Psoas muscle (tissue), 8 donors: ENCODE measurements around the gene OSBPL8. TPM values are rescaled to one million over a fixed set of nuclear protein-coding genes. Genes with fewer than 3 reads are reported as not detected.

ENCODE experiments used
- ATAC-seq, 4 donors: fragments of 200-7000 bp; cut with Tn5 transposase; one replicate each; pipeline ENCODE4 v1.9.1; 2020; ENCODE audit warnings: moderate library complexity in 3 of 4, mild to moderate bottlenecking in 2 of 4
- DNase-seq, 2 donors: peaks; one replicate each; pipeline ENCODE4 v3.0.0-alpha.2; 2020
- H3K27ac ChIP-seq: fragments of 200-600 bp; one replicate; pipeline ENCODE4 v1.8.0; 2022
- H3K27me3 ChIP-seq, 3 donors: fragments of 200-600 bp in 1 of 3; one replicate each; pipeline versions ENCODE4 v1.6.1 to v1.8.0; 2013 to 2022; ENCODE audit warnings: low read length in 2 of 3, mild to moderate bottlenecking in 2 of 3, moderate library complexity in 1 of 3; ENCODE audit not compliant: insufficient read depth in 3 of 3
- H3K36me3 ChIP-seq, 2 donors: fragments of 200-600 bp in 1 of 2; one replicate each; pipeline versions ENCODE4 v1.6.1 to v1.8.0; 2013 to 2022; ENCODE audit warnings: low read depth in 1 of 2, mild to moderate bottlenecking in 1 of 2, moderate library complexity in 1 of 2; ENCODE audit not compliant: insufficient read depth in 1 of 2
- H3K4me1 ChIP-seq: fragments of 200-600 bp; one replicate; pipeline ENCODE4 v1.8.0; 2022
- H3K4me3 ChIP-seq: fragments of 200-600 bp; one replicate; pipeline ENCODE4 v1.8.0; 2022; ENCODE audit warnings: mild to moderate bottlenecking
- H3K9me3 ChIP-seq: fragments of 200-600 bp; one replicate; pipeline ENCODE4 v1.8.0; 2022
- CTCF ChIP-seq: fragments of 200-600 bp; IDR thresholded peaks from one replicate; pipeline ENCODE4 v1.8.0; 2022; ENCODE audit warnings: antibody characterized with exemption
- WGBS, 3 donors: extraction: QIAGEN DNeasy Blood & Tissue Kit; methylation state at CpG; one replicate each; pipeline versions ENCODE4 v1.1.6 to v1.1.7; 2013; 5-methylcytosine and 5-hydroxymethylcytosine counted together
- intact Hi-C, 2 donors: fragments of 100-400 bp; cut with DNase I; formaldehyde crosslinking; loops; one replicate each; pipeline versions ENCODE4 v1.11.0 to v1.14.2; 2022
- polyA plus RNA-seq, 3 donors: library from polyadenylated mRNA; stranded (reverse); fragments of 200-250 nt; gene quantifications; one replicate each; pipeline ENCODE4 v1.2.3, GENCODE V29; 2013
- total RNA-seq, 4 donors: library from RNA; stranded (reverse); fragmentation: NEBNext Ultra II Directional in 2 of 4; extraction: Animal tissue kit (Norgen Biotek cat#: 25700) in 2 of 4; gene quantifications; one replicate each; pipeline versions ENCODE4 v1.2.1 to v1.2.4, GENCODE V29; 2021 to 2023
- donor health status: healthy with polysubstance abuse.
- donor health status: DM: no; HTN: no; CAD: no; lungs with moderate emphysema.
- donor health status: Bipolar disorder and iron deficiency.
- donor health status: healthy.
- donor health status: DM: yes; HTN: yes; CAD: no.
- donor health status: DM: no; HTN: no; CAD: no.
- donor health status: DM: no; HTN: no; CAD: no.
- donor health status: DM: yes; HTN: yes; CAD: no.

OSBPL8 gene
- total and polyA plus RNA-seq, 7 donors: 9.2 to 64.3 (median 39.5) TPM

- TF ChIP-seq CTCF: no peak
- Histone ChIP-seq H3K9me3 (no peaks in the 10 kb centered on the region), H3K27ac (no peak overlapping the region), H3K27me3 (no peaks in the 10 kb centered on the region), H3K36me3 (peaks cover 0 to 4% of the 10 kb centered on the region in 2 donors), H3K4me3 (no peak overlapping the region), H3K4me1 (no peaks in the 10 kb centered on the region)
- ATAC-seq: no peak
- intact Hi-C loops: no loop called here
- DNase-seq: no peak
These were observed 149.2 kb downstream of the OSBPL8 start for GRCh38 chr12:76410371-76410770.

DNA sequence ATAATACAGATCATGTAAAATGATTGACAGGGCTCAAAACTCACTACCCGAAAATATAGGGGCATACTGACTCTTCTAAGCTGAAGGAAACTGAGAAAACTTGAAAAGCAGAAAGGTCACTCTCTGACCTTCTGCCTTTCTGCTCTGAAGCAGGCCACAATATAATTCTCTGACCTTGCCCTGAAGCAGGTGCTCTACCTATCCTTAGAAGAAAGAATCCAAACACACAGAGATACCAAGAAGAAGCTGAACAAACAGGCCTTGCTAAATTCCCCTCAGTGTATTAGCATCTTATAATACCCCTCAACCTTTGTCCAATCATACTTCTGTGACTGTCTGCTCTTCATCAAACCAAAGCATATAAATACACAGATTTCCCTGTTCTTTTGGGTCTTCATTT is 150.5 kb downstream of the OSBPL8 start:
- TF ChIP-seq CTCF: no peak
- H3K9me3 ChIP-seq: no peaks in the 10 kb centered on the region
- ATAC-seq (no peak), DNase-seq (no peak)
- H3K4me3 ChIP-seq: no peak overlapping the region
- 83 to 92% (median 85%) methylated on average over 1 of the region's 1 CpG for WGBS, 3 donors
- intact Hi-C loops: no loop called here
- no peaks in the 10 kb centered on the region for H3K27me3 ChIP-seq
- peaks cover 0 to 4% of the 10 kb centered on the region in 2 donors for H3K36me3 ChIP-seq
- no peak overlapping the region for H3K27ac ChIP-seq
- H3K4me1 ChIP-seq: no peaks in the 10 kb centered on the region

DNA sequence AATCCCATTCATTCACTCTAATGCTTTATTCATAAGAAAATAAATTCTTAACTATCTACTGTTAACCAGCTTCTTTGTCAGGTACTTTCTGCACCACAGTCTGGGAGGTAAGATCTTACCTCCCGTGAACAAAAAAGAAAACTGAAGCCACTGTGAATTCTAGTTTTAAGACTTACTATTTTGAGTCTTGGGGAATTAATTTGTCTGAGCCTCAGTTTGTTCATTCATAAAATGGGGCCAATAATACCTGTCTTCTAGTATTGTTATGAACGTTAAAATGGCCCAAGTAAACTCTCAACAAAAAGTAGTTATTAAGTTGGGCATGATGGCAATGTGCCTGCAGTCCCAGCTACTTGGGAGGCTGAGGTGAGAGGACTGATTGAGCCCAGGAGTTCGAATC is 151.9 kb downstream of the OSBPL8 start:
- Histone ChIP-seq H3K27ac (no peak overlapping the region), H3K4me3 (no peak overlapping the region), H3K36me3 (peaks cover 0 to 5% of the 10 kb centered on the region in 2 donors), H3K9me3 (no peaks in the 10 kb centered on the region), H3K4me1 (no peaks in the 10 kb centered on the region), H3K27me3 (no peaks in the 10 kb centered on the region)
- 96 to 98% (median 97%) methylated on average over 3 of the region's 3 CpGs for WGBS, 3 donors
- DNase-seq: no peak
- intact Hi-C loops: no loop called here
- ATAC-seq: no peak
- no peak for TF ChIP-seq CTCF

DNA sequence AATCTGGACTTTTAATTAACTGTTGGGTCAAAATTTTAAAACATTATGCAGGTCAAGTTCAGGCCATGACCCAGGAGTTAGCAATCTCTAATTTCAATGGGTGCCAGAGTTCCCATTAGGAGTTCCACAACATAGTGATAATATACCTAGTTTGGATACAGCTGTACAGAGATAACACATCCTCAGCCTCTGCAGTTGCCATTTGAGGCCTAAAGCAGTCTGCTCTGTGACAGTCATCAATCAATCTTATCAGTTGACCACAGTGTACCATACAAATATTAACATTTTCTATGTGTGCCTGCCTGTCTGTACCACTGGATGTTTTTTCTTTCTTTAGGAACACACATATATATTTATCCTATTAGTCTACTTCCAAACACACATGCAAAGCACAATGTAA is 157.3 kb downstream of the OSBPL8 start:
- DNase-seq (no peak), ATAC-seq (no peak)
- H3K4me3 ChIP-seq: no peak overlapping the region
- TF ChIP-seq CTCF: no peak
- peaks cover 3 to 45% of the 10 kb centered on the region in 2 donors for H3K36me3 ChIP-seq
- no peaks in the 10 kb centered on the region for H3K27me3 ChIP-seq
- H3K4me1 ChIP-seq: no peaks in the 10 kb centered on the region
- intact Hi-C loops: no loop called here
- no peak overlapping the region for H3K27ac ChIP-seq
- no peaks in the 10 kb centered on the region for H3K9me3 ChIP-seq

DNA sequence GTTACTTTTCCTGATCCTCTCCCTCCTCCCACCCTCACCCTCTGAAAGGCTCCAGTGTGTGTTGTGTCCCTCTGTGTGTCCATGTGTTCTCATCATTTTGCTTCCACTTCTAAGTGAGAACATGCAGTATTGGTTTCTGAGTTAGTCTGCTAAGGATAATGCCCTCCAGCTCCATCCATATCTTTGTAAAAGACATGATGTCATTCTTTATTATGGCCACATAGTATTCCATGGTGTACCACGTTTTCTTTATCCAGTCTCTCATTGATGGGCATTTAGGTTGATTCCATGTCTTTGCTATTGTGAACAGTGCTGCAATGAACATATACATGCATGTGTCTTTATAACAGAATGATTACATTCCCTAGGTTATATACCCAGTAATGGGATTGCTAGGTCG is 159.4 kb downstream of the OSBPL8 start:
- H3K36me3 ChIP-seq: peaks cover 3 to 52% of the 10 kb centered on the region in 2 donors
- no peak overlapping the region for H3K27ac ChIP-seq
- ATAC-seq: no peak
- TF ChIP-seq CTCF: no peak
- no peaks in the 10 kb centered on the region for H3K27me3 ChIP-seq
- no peaks in the 10 kb centered on the region for H3K4me1 ChIP-seq
- 92 to 95% (median 94%) methylated on average over 2 of the region's 2 CpGs for WGBS, 3 donors
- intact Hi-C loops: no loop called here
- H3K4me3 ChIP-seq: no peak overlapping the region
- H3K9me3 ChIP-seq: no peaks in the 10 kb centered on the region
- no peak for DNase-seq
